ENCODE data around the gene LRMDA. TPM values are rescaled to one million over a fixed set of nuclear protein-coding genes. Genes with fewer than 3 reads are reported as not detected.

LRMDA gene
- total RNA-seq, 4 donors from 2014 or later, result 0.88 to 14.1 (median 5.1) TPM; not detected in 1

DNA sequence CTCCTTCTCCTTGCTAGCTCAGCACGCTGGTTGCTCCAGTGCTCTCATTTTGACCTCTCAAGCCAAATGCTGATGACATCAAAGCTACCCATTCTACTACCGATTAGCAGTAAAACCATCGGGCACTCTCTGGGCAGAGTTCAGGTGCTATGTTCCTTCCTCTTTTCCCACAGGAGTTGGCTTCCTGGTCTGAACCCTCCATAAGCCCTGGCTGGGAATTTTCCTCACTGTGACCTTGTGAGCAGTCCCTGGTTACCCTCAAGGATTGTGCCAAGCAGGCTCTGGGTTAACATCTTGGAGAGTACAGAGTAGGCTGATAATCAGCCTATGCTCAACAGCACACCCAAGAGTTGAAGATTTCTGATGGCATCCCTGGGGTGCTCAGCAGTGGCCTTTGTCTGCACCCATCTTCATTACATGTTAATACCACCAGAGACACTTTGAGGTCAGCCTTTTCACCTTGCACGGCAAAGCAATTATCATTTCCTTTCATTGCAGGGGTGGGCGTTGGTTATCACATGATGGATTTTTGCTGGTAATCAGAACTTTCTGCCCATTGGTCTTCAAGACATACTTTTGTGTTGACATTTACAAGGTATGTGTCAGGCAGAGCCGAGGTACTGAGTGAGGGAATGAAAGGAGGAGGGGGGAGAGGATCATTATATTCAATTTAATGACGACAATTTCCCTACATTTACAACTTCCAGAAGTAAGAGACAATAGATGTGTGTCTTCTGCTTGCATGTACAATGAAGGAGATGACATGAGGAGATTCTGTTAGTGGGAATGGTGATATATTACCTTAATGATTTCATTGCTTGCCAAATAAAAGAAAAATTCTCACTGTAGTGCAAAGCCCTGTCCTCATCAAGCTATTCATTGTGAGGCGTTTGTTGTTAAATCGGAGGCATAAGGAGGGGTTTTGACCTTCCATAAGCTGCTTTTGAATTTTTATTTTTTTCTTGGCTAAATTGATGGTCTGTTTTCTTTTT is 452.0 kb downstream of the LRMDA start:
- TF ChIP-seq, protein P1, sequence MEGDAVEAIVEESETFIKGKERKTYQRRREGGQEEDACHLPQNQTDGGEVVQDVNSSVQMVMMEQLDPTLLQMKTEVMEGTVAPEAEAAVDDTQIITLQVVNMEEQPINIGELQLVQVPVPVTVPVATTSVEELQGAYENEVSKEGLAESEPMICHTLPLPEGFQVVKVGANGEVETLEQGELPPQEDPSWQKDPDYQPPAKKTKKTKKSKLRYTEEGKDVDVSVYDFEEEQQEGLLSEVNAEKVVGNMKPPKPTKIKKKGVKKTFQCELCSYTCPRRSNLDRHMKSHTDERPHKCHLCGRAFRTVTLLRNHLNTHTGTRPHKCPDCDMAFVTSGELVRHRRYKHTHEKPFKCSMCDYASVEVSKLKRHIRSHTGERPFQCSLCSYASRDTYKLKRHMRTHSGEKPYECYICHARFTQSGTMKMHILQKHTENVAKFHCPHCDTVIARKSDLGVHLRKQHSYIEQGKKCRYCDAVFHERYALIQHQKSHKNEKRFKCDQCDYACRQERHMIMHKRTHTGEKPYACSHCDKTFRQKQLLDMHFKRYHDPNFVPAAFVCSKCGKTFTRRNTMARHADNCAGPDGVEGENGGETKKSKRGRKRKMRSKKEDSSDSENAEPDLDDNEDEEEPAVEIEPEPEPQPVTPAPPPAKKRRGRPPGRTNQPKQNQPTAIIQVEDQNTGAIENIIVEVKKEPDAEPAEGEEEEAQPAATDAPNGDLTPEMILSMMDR (IDR thresholded peaks at IDR 0.05), result no peak
- TF ChIP-seq POLR2A (IDR thresholded peaks at IDR 0.05), result no peak
- no peak for DNase-seq
- Histone ChIP-seq H3K4me3 (no peak overlapping the region), H3K27me3 (no peaks in the 10 kb centered on the region), H3K4me1 (no peaks in the 10 kb centered on the region), H3K36me3 (no peaks in the 10 kb centered on the region), H3K9me3 (no peaks in the 10 kb centered on the region), H3K27ac (no peak overlapping the region)
- WGBS, 2 donors, result 84 to 90% methylated on average over 9 of the region's 9 CpGs
- intact Hi-C loops (cut with DNase I), result no loop called here

- H3K27me3 ChIP-seq, result no peaks in the 10 kb centered on the region
- no peaks in the 10 kb centered on the region for H3K36me3 ChIP-seq
- H3K27ac ChIP-seq, result no peak overlapping the region
- 83% methylated on average over 5 of the region's 5 CpGs for WGBS, 2 donors
- DNase-seq, result no peak
- H3K4me1 ChIP-seq, result peaks cover 0 to 6% (median 0%) of the 10 kb centered on the region in 3 donors
- no peaks in the 10 kb centered on the region for H3K9me3 ChIP-seq
- intact Hi-C loops (cut with DNase I), result no loop called here
- TF ChIP-seq, protein P1 (IDR thresholded peaks at IDR 0.05), result no peak
- TF ChIP-seq POLR2A (IDR thresholded peaks at IDR 0.05), result no peak
- H3K4me3 ChIP-seq, result no peak overlapping the region
These were observed 453.4 kb downstream of the LRMDA start for GRCh38 chr10:75884808-75885207.

- peaks cover 0 to 6% (median 0%) of the 10 kb centered on the region in 3 donors for H3K4me1 ChIP-seq
- H3K36me3 ChIP-seq, result no peaks in the 10 kb centered on the region
- H3K27me3 ChIP-seq, result no peaks in the 10 kb centered on the region
- H3K4me3 ChIP-seq, result no peak overlapping the region
- no peak for DNase-seq
- H3K9me3 ChIP-seq, result no peaks in the 10 kb centered on the region
- intact Hi-C loops (cut with DNase I), result no loop called here
- no peak overlapping the region for H3K27ac ChIP-seq
- no peak for TF ChIP-seq POLR2A (IDR thresholded peaks at IDR 0.05)
- TF ChIP-seq, protein P1 (IDR thresholded peaks at IDR 0.05), result no peak
- WGBS, 2 donors, result 94 to 95% methylated on average over 2 of the region's 2 CpGs
These were observed 455.9 kb downstream of the LRMDA start for GRCh38 chr10:75887369-75887768.

GRCh38 chr10:75887992-75888680 is 456.7 kb downstream of the LRMDA start:
- Histone ChIP-seq H3K9me3 (no peaks in the 10 kb centered on the region), H3K4me1 (peaks cover 0 to 6% (median 0%) of the 10 kb centered on the region in 3 donors), H3K36me3 (no peaks in the 10 kb centered on the region), H3K27ac (no peak overlapping the region), H3K4me3 (no peak overlapping the region), H3K27me3 (no peaks in the 10 kb centered on the region)
- no peak for TF ChIP-seq POLR2A (IDR thresholded peaks at IDR 0.05)
- TF ChIP-seq, protein P1 (IDR thresholded peaks at IDR 0.05), result no peak
- intact Hi-C loops (cut with DNase I), result no loop called here
- WGBS, 2 donors, result 68 to 73% methylated on average over 11 of the region's 11 CpGs
- no peak for DNase-seq

DNA sequence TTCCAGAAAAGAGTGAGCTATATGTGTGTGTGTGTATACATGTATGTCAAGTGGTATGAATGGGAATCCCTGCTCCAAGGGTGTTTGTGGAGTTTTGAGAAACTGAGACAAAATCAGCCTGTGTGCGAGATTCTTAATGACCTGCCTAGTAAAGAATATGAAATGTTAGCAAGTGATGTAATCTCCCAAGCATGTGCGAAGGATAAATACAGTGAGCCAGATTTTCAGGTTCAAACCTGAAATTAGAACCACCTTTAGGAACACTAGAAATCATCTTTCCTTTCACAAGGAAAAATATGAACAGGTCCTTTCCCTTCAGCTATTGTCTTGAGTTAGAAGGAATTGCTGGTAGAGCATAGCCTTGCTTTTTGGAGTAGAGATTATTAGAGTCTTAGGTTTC is 457.6 kb downstream of the LRMDA start:
- Histone ChIP-seq H3K4me1 (peaks cover 0 to 6% (median 0%) of the 10 kb centered on the region in 3 donors), H3K4me3 (no peak overlapping the region), H3K9me3 (no peaks in the 10 kb centered on the region), H3K27me3 (no peaks in the 10 kb centered on the region), H3K36me3 (no peaks in the 10 kb centered on the region), H3K27ac (no peak overlapping the region)
- 33 to 46% methylated on average over 2 of the region's 2 CpGs for WGBS, 2 donors
- DNase-seq, result no peak
- TF ChIP-seq, protein P1 (IDR thresholded peaks at IDR 0.05), result no peak
- no peak for TF ChIP-seq POLR2A (IDR thresholded peaks at IDR 0.05)
- intact Hi-C loops (cut with DNase I), result no loop called here
